IPS-20b (cell line): ENCODE results near the gene IFNA5.
A peak's percentile ranks its signal among the peaks of the same experiment; 100 is the strongest.

Source experiments
- H3K27ac ChIP-seq: one replicate; pipeline ENCODE4 v1.5.1; 2013; ENCODE audit warnings: low read length
- H3K27me3 ChIP-seq: 2 replicates; pipeline ENCODE4 v1.6.1; 2013; ENCODE audit warnings: mild to moderate bottlenecking, low read length, inconsistent platforms; ENCODE audit not compliant: insufficient read depth
- H3K36me3 ChIP-seq: 2 replicates; pipeline ENCODE4 v1.6.1; 2013; ENCODE audit warnings: low read depth, mild to moderate bottlenecking, inconsistent platforms, low read length, moderate library complexity; ENCODE audit not compliant: insufficient read depth
- H3K4me1 ChIP-seq: 2 replicates; pipeline ENCODE4 v1.6.1; 2013; ENCODE audit warnings: mild to moderate bottlenecking, control low read depth, inconsistent platforms, low read length, moderate library complexity; ENCODE audit not compliant: insufficient read depth
- H3K4me3 ChIP-seq: 2 replicates; pipeline ENCODE4 v1.5.1; 2013; ENCODE audit warnings: mild to moderate bottlenecking, low read length, inconsistent platforms
- H3K9ac ChIP-seq: 2 replicates; pipeline ENCODE4 v1.6.1; 2013; ENCODE audit warnings: low read depth, mild to moderate bottlenecking, inconsistent platforms, low read length, moderate library complexity
- H3K9me3 ChIP-seq: 2 replicates; pipeline ENCODE4 v1.6.1; 2013; ENCODE audit warnings: mild to moderate bottlenecking, low read depth, low read length, inconsistent platforms; ENCODE audit not compliant: insufficient read depth

The IFNA5 gene

DNA sequence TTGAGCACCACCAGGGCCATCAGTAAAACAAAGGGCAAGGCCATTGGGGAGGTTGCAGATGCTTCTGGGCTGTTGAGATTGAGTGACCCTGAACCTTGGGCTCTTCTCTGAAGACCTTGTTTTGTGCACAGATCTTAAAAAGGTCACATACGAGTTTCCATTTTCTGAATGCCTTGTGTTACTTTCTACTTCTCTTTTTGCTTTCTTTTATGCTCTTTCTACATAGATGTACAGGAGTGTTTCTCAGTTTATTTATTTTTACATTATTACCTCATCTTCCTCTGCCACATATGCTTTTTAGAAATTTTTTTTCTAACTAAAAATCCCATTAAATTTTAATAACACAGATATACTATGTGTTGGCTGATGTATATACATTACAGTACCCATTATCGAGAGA lies at the start of gene IFNA5:
Gene IFNA5 (minus strand): TSS at position 101 of the 400 bp plus-strand sequence. CDS start 57 bp downstream, at position 44.
- Histone ChIP-seq H3K27me3 (no peaks in the 10 kb centered on the region; the same call in 1 of the 2 replicates), H3K27ac (no peak within 1 kb of the TSS), H3K36me3 (no peaks in the 10 kb centered on the region), H3K9ac (no peak within 1 kb of the TSS), H3K9me3 (no peaks in the 10 kb centered on the region), H3K4me1 (no peaks in the 10 kb centered on the region), H3K4me3 (no peak within 1 kb of the TSS)

DNA sequence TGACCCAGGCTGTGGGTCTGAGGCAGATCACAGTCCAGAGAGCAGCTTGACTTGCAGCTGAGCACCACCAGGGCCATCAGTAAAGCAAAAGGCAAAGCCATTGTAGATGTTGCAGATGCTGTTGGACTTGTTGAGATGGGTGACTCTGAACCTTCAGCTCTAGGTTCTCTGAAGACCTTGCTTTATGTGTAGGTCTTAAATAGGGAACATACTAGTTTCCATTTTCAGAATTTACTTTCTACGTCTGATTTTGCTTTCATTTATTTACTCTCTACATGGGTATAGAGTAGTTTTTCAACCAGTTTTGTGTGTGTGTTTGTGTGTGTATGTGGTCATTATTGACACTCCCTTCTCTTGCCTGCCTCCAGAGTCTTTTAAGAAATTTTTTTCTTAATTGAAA lies 45.7 kb upstream of the IFNA5 start, which contains the start of gene IFNA6:
Gene IFNA6 (minus strand): TSS at position 101 of the 400 bp plus-strand sequence. CDS start 0 bp downstream, at position 101.
- Histone ChIP-seq H3K27ac (no peak within 1 kb of the TSS), H3K27me3 (no peaks in the 10 kb centered on the region), H3K9me3 (no peaks in the 10 kb centered on the region), H3K4me3 (no peak within 1 kb of the TSS), H3K36me3 (no peaks in the 10 kb centered on the region), H3K9ac (no peak within 1 kb of the TSS), H3K4me1 (no peaks in the 10 kb centered on the region)

DNA sequence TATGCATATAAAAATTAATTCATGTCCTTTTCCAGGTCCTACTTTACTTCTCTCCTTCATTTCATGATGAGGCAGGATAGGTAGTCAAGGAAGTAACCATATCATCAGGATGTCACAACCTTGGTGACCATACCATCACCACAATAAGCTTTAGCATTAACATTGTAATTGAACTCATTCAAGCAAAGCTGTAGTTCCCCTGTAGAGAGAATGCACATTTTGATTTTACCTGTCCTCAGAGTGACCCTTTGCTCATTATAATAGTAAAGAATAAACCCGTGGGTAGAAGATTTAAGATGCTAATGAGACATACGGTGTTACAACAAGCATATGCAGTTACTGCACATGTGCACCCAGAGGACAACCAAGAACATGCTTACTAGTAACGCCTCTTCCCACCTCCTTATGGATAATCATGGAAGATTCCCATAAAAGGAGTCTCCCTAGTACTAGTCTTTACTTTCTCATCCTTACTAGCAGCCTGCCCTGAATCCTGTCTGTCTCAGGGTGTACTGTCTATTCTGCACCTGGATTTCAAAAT lies 43.4 kb upstream of the IFNA5 start:
- Histone ChIP-seq H3K27me3 (no peaks in the 10 kb centered on the region), H3K27ac (no peak overlapping the region), H3K9ac (no peak overlapping the region), H3K9me3 (no peaks in the 10 kb centered on the region), H3K4me1 (no peaks in the 10 kb centered on the region), H3K36me3 (no peaks in the 10 kb centered on the region), H3K4me3 (no peak overlapping the region)

DNA sequence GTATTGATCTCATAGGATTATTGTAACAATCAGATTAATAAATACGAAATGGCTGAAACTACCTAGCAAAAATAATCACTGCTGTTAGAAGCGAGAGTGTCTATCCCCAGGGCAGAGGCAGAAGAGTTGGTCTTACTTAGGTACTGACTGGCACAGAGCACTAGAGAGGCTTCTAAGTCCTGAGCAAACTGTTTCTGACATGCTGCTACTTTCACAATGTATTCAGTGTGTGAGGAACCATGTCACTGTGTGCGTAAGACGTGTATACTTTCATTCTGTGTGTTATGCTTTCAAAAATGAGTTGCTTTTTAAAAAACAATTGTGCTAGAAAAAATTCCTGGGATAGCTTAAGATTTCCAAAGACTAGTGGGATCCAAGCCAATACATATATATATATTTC lies 35.6 kb upstream of the IFNA5 start:
- Histone ChIP-seq H3K27me3 (no peaks in the 10 kb centered on the region), H3K27ac (no peak overlapping the region), H3K4me3 (no peak overlapping the region), H3K36me3 (no peaks in the 10 kb centered on the region), H3K4me1 (peaks cover 2% of the 10 kb centered on the region; the same call in 1 of the 2 replicates), H3K9me3 (no peaks in the 10 kb centered on the region), H3K9ac (no peak overlapping the region)

DNA sequence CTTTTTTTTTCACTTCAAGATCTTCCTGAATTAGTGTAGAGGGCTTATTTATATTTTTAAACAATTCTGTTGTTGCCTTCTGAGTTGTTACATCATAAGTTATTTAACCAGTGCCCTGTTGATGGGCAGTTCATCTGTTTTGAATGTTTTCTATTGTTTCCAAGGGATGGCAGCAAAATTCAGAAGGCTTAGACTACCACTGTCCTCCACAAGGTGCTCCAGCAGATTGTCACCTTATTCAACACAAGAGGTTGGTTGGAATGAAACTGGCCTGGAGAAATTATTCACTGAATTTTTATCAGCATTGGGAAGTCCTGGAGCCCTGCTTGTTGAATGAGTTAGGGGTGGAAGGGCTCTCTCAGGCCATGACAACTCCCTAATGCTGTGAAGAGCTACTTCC lies 31.3 kb upstream of the IFNA5 start:
- H3K36me3 ChIP-seq: peaks cover 8% of the 10 kb centered on the region; the same call in 1 of the 2 replicates
- H3K4me1 ChIP-seq: peaks cover 9% of the 10 kb centered on the region; the same call in 1 of the 2 replicates
- H3K4me3 ChIP-seq: no peak overlapping the region
- no peak overlapping the region for H3K9ac ChIP-seq
- no peaks in the 10 kb centered on the region for H3K9me3 ChIP-seq
- H3K27me3 ChIP-seq: no peaks in the 10 kb centered on the region
- no peak overlapping the region for H3K27ac ChIP-seq

DNA sequence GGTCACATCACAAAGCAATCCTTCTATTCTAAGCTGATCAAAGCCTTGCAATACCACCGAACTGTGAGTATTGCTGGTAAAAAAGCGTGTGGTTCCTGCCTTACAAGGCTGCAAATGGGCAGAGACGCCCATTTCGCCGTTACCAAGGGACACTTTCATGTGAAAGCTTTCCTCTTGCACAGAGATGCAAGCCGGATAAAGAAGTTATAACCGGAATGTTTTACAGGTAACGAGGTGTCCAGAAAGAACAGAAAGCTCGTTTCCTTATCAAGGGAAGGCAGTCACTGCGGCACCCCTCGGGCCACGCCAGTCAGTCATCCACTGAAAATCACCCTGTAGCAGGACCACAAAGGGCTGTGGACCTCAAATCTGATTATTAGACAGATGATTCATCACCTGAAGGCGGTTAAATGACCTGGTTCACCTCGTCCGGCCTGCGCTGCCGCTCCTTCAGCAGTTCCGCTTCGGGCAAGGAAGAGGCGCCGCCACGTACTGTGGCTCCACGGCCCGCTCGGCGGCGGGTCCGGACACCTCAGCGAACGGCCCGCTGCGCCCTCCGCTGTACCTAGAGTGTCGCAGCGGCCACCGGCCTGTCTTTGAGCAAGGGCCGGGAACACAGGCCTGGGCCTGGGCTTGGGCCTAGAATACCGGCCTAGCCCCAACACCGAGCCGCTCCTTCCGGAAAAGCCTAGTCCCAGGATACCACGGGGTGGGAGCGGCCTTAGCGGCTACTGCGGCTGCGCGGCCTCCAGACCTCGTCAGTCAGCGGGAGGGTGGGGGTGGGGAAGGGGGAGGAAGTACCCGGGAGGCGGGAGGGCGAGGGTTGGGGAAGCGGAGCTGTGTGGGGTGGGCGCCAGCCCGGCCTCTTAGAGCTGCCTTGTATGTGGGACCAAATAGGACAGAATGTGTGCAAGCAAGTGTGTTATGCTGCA lies 29.9 kb upstream of the IFNA5 start, which contains the start of gene KLHL9:
Gene KLHL9 (minus strand): TSS at position 704 of the 932 bp plus-strand sequence. CDS start 545 bp downstream, at position 159.
- Histone ChIP-seq H3K4me3 (peak within 1 kb of the TSS; percentile 99), H3K27ac (peak within 1 kb of the TSS; percentile 45), H3K36me3 (peaks cover 14% of the 10 kb centered on the region; the same call in 1 of the 2 replicates), H3K4me1 (peaks cover 9% of the 10 kb centered on the region; the same call in 1 of the 2 replicates), H3K27me3 (no peaks in the 10 kb centered on the region), H3K9ac (peak within 1 kb of the TSS; percentile 94), H3K9me3 (no peaks in the 10 kb centered on the region)

DNA sequence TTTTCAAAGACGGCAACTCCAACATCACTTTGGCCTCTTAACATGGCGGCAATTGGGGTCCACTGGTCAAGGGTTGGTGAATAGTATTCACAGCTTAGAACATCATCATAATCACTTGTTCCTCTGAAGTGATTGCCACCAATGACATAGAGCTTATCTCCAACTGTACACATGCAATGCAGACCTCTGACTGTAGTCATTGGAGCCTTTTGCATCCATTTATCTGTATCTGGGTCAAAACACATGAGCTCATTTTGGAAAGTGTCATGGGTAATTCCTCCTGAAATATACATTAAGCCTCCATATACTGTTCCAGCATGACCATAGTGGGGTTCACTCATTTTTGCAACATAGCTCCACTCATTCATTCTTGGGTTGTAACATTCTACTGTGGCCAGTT lies 28.1 kb upstream of the IFNA5 start:
- H3K36me3 ChIP-seq: peaks cover 14% of the 10 kb centered on the region; the same call in 1 of the 2 replicates
- no peak overlapping the region for H3K4me3 ChIP-seq
- no peak overlapping the region for H3K27ac ChIP-seq
- no peaks in the 10 kb centered on the region for H3K27me3 ChIP-seq
- no peak overlapping the region for H3K9ac ChIP-seq
- H3K4me1 ChIP-seq: peaks cover 9% of the 10 kb centered on the region; the same call in 1 of the 2 replicates
- H3K9me3 ChIP-seq: no peaks in the 10 kb centered on the region

DNA sequence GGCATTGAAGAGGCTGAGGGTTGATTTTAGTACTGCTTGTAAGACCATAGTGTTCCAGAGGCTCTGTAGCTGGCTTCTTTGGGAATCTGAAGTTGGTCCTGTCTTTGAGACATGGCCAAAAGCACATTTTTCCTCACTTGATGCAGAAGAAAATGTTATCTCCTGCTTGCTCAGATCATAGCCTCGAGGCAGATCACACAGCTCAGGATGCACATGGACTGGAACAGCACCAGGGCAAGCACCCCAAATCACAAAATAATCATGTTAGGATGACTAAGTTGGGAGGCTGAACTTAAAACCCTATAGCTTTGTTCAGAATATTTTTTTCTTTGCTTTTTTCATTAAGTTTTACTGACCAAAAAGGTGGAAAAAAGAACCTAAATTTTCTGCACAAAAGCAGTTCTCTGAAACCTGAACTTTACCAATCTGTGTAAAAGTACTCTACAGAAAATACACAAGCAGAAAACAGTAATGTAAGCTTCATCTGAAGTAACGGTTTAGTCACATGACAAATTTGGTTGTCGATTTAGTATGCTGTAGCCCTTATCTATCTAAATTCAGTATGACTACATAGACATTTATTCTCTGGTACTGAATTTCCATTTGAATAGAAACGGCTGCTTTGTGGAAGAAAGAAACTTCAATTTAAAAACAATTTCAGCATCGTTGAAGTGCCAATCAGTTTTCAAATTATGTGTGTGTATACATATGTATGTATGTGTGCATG lies 26.7 kb upstream of the IFNA5 start:
- H3K27me3 ChIP-seq: no peaks in the 10 kb centered on the region
- H3K4me1 ChIP-seq: peaks cover 9% of the 10 kb centered on the region; the same call in 1 of the 2 replicates
- H3K27ac ChIP-seq: no peak overlapping the region
- no peaks in the 10 kb centered on the region for H3K9me3 ChIP-seq
- H3K36me3 ChIP-seq: peaks cover 14% of the 10 kb centered on the region; the same call in 1 of the 2 replicates
- H3K4me3 ChIP-seq: 0 out of 2 replicates have a peak overlapping the region, but pooled peaks have one; percentile 6
- no peak overlapping the region for H3K9ac ChIP-seq

DNA sequence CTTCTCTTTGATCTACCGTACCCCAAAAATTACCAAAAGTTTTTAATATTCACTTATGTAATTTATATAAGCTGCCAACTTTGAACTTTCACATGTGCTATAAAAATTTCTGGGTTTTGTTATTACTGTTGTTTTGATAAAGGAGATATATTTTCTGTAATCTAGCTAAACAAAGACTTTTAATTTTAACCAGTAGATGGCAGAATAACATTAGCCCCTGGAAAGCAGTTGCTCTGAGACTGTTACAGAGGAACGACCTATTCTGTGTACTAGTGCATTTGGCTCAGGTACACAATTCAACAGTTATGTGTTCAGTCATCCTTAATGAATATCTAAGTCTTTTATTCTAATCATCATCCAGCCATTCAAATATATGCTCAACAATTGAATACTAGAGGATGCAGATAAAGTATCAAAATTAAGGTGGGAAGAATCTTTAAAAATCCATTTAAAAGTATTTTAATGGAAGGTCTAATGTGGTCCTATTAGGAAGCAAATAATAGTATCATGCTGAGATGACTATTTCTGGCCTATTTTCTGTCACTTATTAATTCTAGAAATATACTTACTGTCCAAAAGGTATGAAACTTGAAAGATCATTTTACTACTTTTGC lies 21.5 kb upstream of the IFNA5 start:
- no peak overlapping the region for H3K4me3 ChIP-seq
- no peak overlapping the region for H3K9ac ChIP-seq
- H3K27ac ChIP-seq: no peak overlapping the region
- no peaks in the 10 kb centered on the region for H3K27me3 ChIP-seq
- no peaks in the 10 kb centered on the region for H3K9me3 ChIP-seq
- H3K4me1 ChIP-seq: no peaks in the 10 kb centered on the region
- peaks cover 6% of the 10 kb centered on the region; the same call in 1 of the 2 replicates for H3K36me3 ChIP-seq

DNA sequence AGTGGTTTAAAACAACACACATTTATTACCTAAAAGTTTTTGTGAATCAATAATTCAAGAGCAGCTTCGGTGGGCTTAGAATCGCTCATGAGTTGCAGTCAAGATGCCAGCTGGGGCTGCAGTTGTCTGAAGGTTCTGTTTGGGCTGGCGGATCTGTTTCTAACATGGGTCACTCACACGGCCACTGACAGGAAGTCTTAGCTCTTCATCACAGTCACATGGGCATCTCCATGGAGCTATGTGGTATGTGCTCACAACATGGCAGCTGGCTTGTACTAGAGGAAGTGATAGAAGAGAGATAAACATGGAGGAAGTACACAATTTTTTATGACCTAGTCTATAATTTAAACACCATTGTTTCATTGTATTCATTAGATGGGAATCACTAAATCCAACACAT lies 18.9 kb upstream of the IFNA5 start:
- Histone ChIP-seq H3K4me1 (no peaks in the 10 kb centered on the region), H3K36me3 (no peaks in the 10 kb centered on the region), H3K9me3 (no peaks in the 10 kb centered on the region), H3K4me3 (no peak overlapping the region), H3K27me3 (no peaks in the 10 kb centered on the region), H3K9ac (no peak overlapping the region), H3K27ac (no peak overlapping the region)

DNA sequence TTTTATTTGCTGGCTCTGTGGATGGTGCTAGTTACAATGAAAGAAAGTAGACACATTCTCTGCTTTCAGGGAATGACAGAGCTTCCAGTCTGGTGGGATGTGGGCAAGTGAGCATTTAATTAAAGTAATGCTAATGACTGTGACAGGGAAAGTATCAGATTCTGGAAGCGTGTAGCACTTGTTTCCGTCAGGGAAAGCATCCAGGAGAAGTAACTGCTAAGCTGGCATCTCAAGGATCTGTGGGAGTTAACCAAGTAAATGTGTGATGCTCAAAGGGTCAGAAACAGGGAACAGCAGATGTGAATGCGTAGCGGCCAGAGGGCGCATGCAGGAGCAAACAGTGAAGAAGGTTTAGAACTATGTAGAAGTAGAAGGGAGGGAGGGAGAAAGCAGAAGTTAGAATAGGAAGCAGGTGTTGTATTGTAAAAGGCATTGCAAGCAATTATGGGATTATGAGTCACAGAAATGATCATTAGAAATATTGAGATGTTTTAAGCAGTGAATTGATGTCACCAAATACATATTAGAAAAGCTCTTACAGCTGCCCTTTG lies 17.9 kb upstream of the IFNA5 start:
- Histone ChIP-seq H3K9me3 (no peaks in the 10 kb centered on the region), H3K4me3 (no peak overlapping the region), H3K4me1 (no peaks in the 10 kb centered on the region), H3K36me3 (no peaks in the 10 kb centered on the region), H3K9ac (no peak overlapping the region), H3K27ac (no peak overlapping the region), H3K27me3 (no peaks in the 10 kb centered on the region)
